GM19452 (cell line): ENCODE measurements around the gene CACNA1I.

Experiments
- ATAC-seq: cut with Tn5 transposase; IDR thresholded peaks from one replicate; pipeline ENCODE4 v1.9.1; 2021; ENCODE audit not compliant: unreplicated experiment

Gene CACNA1I

GRCh38 chr22:39646398-39647063, 76.0 kb downstream of the CACNA1I start:
- ATAC-seq, result no peak

- no peak for ATAC-seq
These were observed 77.5 kb downstream of the CACNA1I start for GRCh38 chr22:39647836-39648629.

- no peak for ATAC-seq
These were observed 78.0 kb downstream of the CACNA1I start for GRCh38 chr22:39648630-39648950.

GRCh38 chr22:39649500-39650089, 79.0 kb downstream of the CACNA1I start:
- no peak for ATAC-seq

GRCh38 chr22:39651053-39651996, 80.8 kb downstream of the CACNA1I start:
- no peak for ATAC-seq

GRCh38 chr22:39652990-39653786, 82.6 kb downstream of the CACNA1I start:
- no peak for ATAC-seq

GRCh38 chr22:39653787-39654077, 83.2 kb downstream of the CACNA1I start:
- ATAC-seq, result no peak

GRCh38 chr22:39654131-39654926, 83.8 kb downstream of the CACNA1I start:
- ATAC-seq, result no peak

GRCh38 chr22:39655004-39655579, 84.5 kb downstream of the CACNA1I start:
- no peak for ATAC-seq

GRCh38 chr22:39655831-39656230, 85.3 kb downstream of the CACNA1I start:
- no peak for ATAC-seq

GRCh38 chr22:39656495-39657490, 86.2 kb downstream of the CACNA1I start:
- ATAC-seq, result no peak

- no peak for ATAC-seq
These were observed 87.8 kb downstream of the CACNA1I start for GRCh38 chr22:39658367-39658766.

- ATAC-seq, result no peak
These were observed 88.4 kb downstream of the CACNA1I start for GRCh38 chr22:39658806-39659463.

- ATAC-seq, result no peak
These were observed 90.9 kb downstream of the CACNA1I start for GRCh38 chr22:39661501-39661841.

- no peak for ATAC-seq
These were observed 91.5 kb downstream of the CACNA1I start for GRCh38 chr22:39661842-39662685.

GRCh38 chr22:39662686-39663052, 92.1 kb downstream of the CACNA1I start:
- no peak for ATAC-seq

- no peak for ATAC-seq
These were observed 93.2 kb downstream of the CACNA1I start for GRCh38 chr22:39663751-39664150.
